Fibroblast of lung (primary cell): ENCODE measurements around the gene OCA2. TPM values are rescaled to one million over a fixed set of nuclear protein-coding genes. Genes with fewer than 3 reads are reported as not detected.

Source experiments
- DNase-seq, 2 donors: peaks; one replicate each; pipeline versions ENCODE4 v3.0.0 to v3.0.0-alpha.2; 2010; ENCODE audit warnings: low read depth in 2 of 2
- H2AFZ ChIP-seq: 2 replicates; pipeline ENCODE4 v1.5.1; 2012; ENCODE audit warnings: low read length, control low read depth, inconsistent platforms
- H3K27ac ChIP-seq: 2 replicates; pipeline ENCODE4 v1.5.1; 2011; ENCODE audit warnings: low read length, control low read depth; ENCODE audit not compliant: insufficient read depth
- H3K27me3 ChIP-seq: 2 replicates; pipeline ENCODE4 v1.5.1; 2011; ENCODE audit warnings: mild to moderate bottlenecking, low read length; ENCODE audit not compliant: control insufficient read depth, insufficient read depth
- H3K36me3 ChIP-seq: 2 replicates; pipeline ENCODE4 v1.5.1; 2011; ENCODE audit warnings: low read length; ENCODE audit not compliant: control insufficient read depth, insufficient read depth
- H3K4me1 ChIP-seq: 2 replicates; pipeline ENCODE4 v1.5.1; 2011; ENCODE audit warnings: low read length; ENCODE audit not compliant: control insufficient read depth, insufficient read depth; ENCODE audit errors: extremely low read depth
- H3K4me2 ChIP-seq: 2 replicates; pipeline ENCODE4 v1.5.1; 2011; ENCODE audit warnings: low read length, control low read depth; ENCODE audit not compliant: insufficient read depth; ENCODE audit errors: extremely low read depth
- H3K4me3 ChIP-seq, 4 experiments: fragments of 200-600 bp in 1 of 4; sonication (generic) in 1 of 4; replicated peaks in 1 of 4; 2 replicates each; pipeline ENCODE4 v1.5.1; 2011 to 2016; ENCODE audit warnings: low read length in 4 of 4, low read depth in 3 of 4, mild to moderate bottlenecking in 3 of 4, control low read depth in 2 of 4, inconsistent platforms in 1 of 4, mixed read lengths in 1 of 4; ENCODE audit not compliant: insufficient read depth in 1 of 4; ENCODE audit errors: control extremely low read depth in 1 of 4
- H3K79me2 ChIP-seq: 2 replicates; pipeline ENCODE4 v1.5.1; 2012; ENCODE audit warnings: mild to moderate bottlenecking, low read length, inconsistent platforms; ENCODE audit not compliant: control insufficient read depth, insufficient read depth
- H3K9ac ChIP-seq: 2 replicates; pipeline ENCODE4 v1.5.1; 2011; ENCODE audit warnings: mild to moderate bottlenecking, low read length, control low read depth; ENCODE audit not compliant: insufficient read depth
- H3K9me3 ChIP-seq: 2 replicates; pipeline ENCODE4 v1.5.1; 2012; ENCODE audit warnings: low read depth, low read length; ENCODE audit not compliant: control insufficient read depth, insufficient read depth
- H4K20me1 ChIP-seq: 2 replicates; pipeline ENCODE4 v1.5.1; 2011; ENCODE audit warnings: low read length; ENCODE audit not compliant: control insufficient read depth, insufficient read depth; ENCODE audit errors: extremely low read depth
- EZH2 ChIP-seq: IDR thresholded peaks from 2 replicates; pipeline ENCODE4 v1.5.1; 2012; ENCODE audit warnings: low read length, control low read depth, mild to moderate bottlenecking; ENCODE audit errors: missing control alignments
- polyA plus RNA-seq, 2 donors: library from polyadenylated mRNA; depleted of rRNA in 1 of 2; stranded (reverse) in 1 of 2; unstranded in 1 of 2; fragments of >200 nt; gene quantifications; 2 replicates each; pipeline ENCODE4 v1.2.1, GENCODE V29; 2011 to 2012; ENCODE audit warnings: missing spikeins in 1 of 2
- total RNA-seq: library from RNA; depleted of rRNA; stranded (reverse); fragments of >200 nt; gene quantifications from 2 replicates; pipeline ENCODE4 v1.2.1, GENCODE V29; 2014
- TF ChIP-seq, protein P1 (sequence below), 2 donors: IDR thresholded peaks in 1 of 2; conservative IDR thresholded peaks in 1 of 2; 1 replicate in 1 of 2; 2 replicates in 1 of 2; pipeline ENCODE4 v1.5.1; 2011 to 2012; ENCODE audit warnings: low read length in 2 of 2, control low read depth in 1 of 2, inconsistent platforms in 1 of 2, low read depth in 1 of 2, mild to moderate bottlenecking in 1 of 2

The OCA2 gene
- total and polyA plus RNA-seq, 2 donors (not counting 1 experiment from before 2014, with no cell fraction given): not detected

DNA sequence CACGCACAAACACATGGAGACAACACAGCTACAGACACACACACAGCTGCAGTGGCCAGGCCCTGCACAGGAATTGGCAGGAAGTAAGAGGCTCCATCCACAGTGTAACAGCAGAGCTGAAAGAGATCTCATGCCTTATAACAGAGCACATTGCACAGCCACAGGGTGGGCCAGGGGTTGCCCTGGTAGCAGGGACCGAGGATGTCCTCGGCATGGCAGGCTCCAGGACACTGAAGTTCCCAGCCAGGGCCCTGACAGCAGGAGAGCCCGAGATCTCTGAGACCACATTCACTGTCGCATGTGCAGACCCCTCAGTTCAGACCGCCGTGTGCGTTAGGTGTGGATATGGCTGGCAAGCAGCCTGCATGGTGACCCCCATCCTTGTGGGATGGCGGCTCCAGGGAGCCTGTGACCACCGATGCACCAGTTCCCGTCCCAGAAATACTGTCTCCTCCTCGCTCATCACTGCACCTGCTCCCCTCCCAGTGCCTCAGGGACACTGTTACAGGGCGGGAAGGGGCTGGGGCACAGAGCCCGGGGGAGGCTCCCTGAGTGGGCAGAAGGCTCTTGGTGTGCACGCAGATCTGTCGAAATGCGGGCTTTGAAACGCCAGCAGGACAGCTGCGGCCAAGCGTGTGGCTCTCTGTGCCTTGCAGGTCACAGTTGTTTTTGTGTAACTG, 1.5 kb upstream of the OCA2 start:
- Histone ChIP-seq H3K79me2 (no peaks in the 10 kb centered on the region), H3K27me3 (peaks cover 32% of the 10 kb centered on the region), H3K9me3 (no peaks in the 10 kb centered on the region), H3K4me1 (peaks cover 5% of the 10 kb centered on the region), H4K20me1 (no peaks in the 10 kb centered on the region), H3K4me2 (no peak overlapping the region), H2AFZ (no peak overlapping the region), H3K4me3 (no peak overlapping the region), H3K9ac (no peak overlapping the region), H3K27ac (no peak overlapping the region), H3K36me3 (no peaks in the 10 kb centered on the region)
- no peak for DNase-seq
- TF ChIP-seq EZH2: no peak
- TF ChIP-seq, protein P1, sequence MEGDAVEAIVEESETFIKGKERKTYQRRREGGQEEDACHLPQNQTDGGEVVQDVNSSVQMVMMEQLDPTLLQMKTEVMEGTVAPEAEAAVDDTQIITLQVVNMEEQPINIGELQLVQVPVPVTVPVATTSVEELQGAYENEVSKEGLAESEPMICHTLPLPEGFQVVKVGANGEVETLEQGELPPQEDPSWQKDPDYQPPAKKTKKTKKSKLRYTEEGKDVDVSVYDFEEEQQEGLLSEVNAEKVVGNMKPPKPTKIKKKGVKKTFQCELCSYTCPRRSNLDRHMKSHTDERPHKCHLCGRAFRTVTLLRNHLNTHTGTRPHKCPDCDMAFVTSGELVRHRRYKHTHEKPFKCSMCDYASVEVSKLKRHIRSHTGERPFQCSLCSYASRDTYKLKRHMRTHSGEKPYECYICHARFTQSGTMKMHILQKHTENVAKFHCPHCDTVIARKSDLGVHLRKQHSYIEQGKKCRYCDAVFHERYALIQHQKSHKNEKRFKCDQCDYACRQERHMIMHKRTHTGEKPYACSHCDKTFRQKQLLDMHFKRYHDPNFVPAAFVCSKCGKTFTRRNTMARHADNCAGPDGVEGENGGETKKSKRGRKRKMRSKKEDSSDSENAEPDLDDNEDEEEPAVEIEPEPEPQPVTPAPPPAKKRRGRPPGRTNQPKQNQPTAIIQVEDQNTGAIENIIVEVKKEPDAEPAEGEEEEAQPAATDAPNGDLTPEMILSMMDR (conservative IDR thresholded peaks at IDR 0.05 in 1 of 2, IDR thresholded peaks at IDR 0.05 in 1 of 2; ENCODE audit: low read depth in 1 of 2, low read length in 2 of 2): no peak

DNA sequence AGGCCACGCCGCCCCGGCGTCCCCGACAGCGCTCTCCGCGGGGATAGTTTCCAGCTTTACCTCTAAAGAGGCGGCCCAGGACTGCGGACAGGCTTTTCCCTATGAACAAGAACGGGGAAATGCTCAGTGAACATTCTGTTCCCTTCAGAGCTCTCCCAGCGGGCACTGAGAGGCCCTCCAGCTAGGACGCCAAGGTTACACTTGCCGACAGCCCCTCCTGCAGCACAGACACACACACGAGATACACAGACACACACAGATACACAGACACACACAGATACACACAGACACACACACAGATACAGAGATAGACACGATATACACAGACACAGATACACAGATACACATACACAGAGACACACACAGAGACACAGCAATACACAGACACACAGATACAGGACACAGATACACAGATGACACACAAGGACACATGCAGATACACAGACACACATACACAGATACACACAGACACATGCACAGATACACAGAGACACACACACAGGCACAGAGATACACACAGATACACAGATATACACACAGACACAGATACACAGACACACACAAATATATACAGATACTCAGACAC, 533 bp upstream of the OCA2 start:
- Histone ChIP-seq H3K9me3 (no peaks in the 10 kb centered on the region), H3K4me3 (peak overlapping the region in 1 of 4 experiments; percentile 18), H3K4me2 (peak overlapping the region; percentile 35), H3K79me2 (no peaks in the 10 kb centered on the region), H3K27ac (no peak overlapping the region), H4K20me1 (no peaks in the 10 kb centered on the region), H3K9ac (no peak overlapping the region), H2AFZ (peak overlapping the region; percentile 7), H3K27me3 (peaks cover 32% of the 10 kb centered on the region), H3K4me1 (peaks cover 6% of the 10 kb centered on the region), H3K36me3 (no peaks in the 10 kb centered on the region)
- no peak for DNase-seq
- TF ChIP-seq EZH2: peak; percentile 73
- TF ChIP-seq, protein P1 (conservative IDR thresholded peaks at IDR 0.05 in 1 of 2, IDR thresholded peaks at IDR 0.05 in 1 of 2; ENCODE audit: low read depth in 1 of 2, low read length in 2 of 2): no peak

DNA sequence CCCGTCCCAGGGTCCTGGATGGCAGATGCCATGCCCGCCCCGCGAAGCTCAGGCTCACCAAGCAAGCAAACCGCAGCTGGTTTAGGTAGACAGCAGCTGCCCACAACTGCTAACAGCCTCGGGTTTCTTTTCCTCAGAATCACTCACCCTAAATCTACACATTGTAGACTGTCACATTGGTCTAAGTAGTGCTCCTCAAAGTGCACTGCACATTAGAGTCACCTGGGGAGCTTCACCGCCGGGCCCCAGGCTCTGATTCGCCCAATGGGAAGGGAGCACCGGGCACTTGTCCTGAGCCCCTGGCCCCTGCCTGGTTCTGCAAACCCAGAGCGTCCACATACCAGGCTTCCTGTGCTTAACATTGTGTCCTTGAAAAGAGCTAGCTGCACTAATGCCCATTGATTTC, 752 bp downstream of the OCA2 start:
- Histone ChIP-seq H2AFZ (no peak overlapping the region), H3K27ac (no peak overlapping the region), H3K36me3 (no peaks in the 10 kb centered on the region), H3K4me1 (peaks cover 6% of the 10 kb centered on the region), H3K9me3 (no peaks in the 10 kb centered on the region), H3K27me3 (peaks cover 34% of the 10 kb centered on the region), H4K20me1 (no peaks in the 10 kb centered on the region), H3K4me3 (no peak overlapping the region), H3K9ac (no peak overlapping the region), H3K4me2 (no peak overlapping the region), H3K79me2 (no peaks in the 10 kb centered on the region)
- no peak for DNase-seq
- TF ChIP-seq, protein P1 (conservative IDR thresholded peaks at IDR 0.05 in 1 of 2, IDR thresholded peaks at IDR 0.05 in 1 of 2; ENCODE audit: low read depth in 1 of 2, low read length in 2 of 2): no peak
- TF ChIP-seq EZH2: peak; percentile 11
